CD4-positive, alpha-beta T cell treated with Interleukin-2 at 100 ng/mL for 4 hours (primary cell): ENCODE measurements around the gene HCCS.
"Not testable (repeated sequence)": the region's sequence is repeated elsewhere in the genome, so short reads cannot be mapped to it uniquely, and the experiment has no call there.

Experiments
- DNase-seq: peaks from one replicate; pipeline ENCODE4 v3.0.0-alpha.2; 2020; ENCODE audit warnings: low spot score

HCCS gene

GRCh38 chrX:11123087-11123486, 12.0 kb downstream of the HCCS start:
- not testable (repeated sequence) for DNase-seq

GRCh38 chrX:11124112-11124511, 13.0 kb downstream of the HCCS start:
- no peak for DNase-seq

DNA sequence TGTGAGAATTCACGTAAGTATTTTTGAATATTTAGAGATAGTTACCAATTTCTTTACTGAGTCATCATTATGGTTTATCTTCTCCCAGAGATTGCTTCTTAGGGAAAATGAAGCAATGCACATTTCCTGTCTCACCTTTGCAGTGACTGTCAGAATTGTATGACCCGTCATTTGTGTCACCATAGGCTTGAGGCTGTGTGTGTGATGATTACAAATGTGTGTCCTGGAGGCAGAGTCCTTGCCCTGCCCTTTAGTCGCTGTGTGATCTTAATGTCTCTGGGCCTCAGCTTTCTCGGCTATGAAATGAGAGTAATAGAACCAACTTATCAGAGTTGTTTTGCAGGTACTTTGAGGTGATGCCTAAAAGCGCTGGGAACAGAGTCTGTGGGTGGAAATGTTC, 13.9 kb downstream of the HCCS start:
- DNase-seq, result no peak

DNA sequence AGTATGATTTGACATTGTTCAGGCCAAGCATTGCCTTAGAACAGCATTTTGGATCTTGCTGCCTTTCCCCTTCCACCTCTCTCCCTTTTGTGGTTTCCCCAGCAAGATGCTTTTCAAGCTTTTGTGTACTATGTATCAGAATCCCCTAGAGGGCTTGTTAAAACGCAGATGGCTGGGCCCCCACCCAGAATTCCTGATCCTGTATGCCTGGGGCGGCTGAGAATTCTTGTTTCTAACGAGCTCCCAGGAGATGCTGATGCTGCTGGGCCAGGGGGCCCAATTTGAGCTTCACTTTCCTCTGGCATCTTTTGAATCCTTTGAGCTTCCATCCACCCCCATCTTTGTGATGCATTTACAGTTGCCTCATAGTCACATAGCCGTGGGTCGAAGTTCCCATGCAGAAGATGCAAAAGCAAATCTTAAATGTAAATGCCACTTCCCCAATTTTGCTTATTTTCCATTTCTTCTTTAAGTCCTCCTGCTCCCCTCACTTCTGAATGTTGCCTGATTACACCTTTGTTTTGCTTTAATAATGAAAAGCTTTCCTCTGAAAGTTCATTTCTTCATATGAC, 18.5 kb downstream of the HCCS start:
- no peak for DNase-seq

DNA sequence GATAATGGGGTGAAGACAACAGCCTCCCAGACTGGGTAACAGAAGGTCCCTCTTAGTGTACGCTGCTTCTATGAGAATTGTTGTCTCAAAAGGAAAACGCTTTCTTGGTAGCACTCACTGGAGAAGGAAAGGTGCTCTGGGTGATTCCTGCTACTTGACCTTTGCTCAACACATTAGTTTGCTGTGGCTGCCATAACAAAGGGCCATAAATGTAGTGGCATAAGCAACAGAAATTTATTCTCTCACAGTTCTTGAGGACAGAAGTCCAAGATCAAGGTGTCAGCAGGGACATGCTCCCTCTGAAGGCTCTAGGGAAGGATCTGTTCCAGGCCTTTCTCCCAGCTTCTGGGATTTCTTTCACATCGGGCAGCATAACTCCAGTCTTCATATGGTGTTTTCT, 19.0 kb downstream of the HCCS start:
- no peak for DNase-seq

DNA sequence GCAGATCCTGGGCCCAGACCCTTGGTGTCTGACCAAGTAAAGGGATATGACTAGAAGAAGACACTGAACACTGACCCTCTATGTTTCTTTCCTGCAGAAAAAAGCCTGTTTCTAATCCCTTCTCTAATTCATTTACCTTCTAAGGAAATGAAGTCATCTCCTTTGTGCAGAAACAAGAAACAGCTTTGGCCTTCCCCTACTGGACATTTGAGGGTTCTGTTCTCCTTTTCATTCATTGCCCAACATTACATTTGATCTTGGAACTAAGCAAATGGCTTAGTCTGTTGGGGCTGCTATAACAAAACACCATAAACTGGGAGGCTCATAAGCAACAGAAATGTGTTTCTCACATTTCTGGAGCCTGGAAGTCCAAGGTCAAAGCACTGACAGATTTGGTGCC, 20.0 kb downstream of the HCCS start:
- DNase-seq, result no peak

GRCh38 chrX:11135564-11136185, 24.5 kb downstream of the HCCS start:
- no peak for DNase-seq

DNA sequence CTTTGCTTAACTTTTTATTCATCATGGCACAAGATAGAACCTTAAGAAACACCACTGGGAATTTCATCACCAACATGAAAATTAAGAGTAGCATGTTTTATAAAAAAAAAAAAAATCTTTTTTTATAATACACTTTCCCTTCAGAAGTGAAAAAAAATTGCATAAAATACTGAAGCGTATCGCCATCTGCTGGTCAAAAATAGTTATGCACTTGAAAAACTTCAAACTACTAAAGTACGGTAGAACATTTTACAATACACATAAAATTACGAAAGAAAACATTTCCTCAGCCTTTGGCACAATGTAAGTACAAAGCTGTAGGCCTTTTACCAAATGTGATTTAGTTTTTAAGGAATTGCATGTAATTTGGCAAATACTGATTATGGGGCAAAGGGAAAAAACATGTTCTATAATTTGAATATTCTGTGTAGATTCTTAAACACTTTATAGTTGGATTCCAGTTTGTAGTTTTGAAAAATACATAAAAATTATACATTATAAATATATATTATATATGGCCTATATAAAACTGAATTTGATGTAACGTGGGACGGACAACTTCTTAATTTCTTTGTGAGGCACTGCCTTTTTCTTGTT, 26.5 kb downstream of the HCCS start:
- DNase-seq, result peak; percentile 33

- no peak for DNase-seq
These were observed 27.6 kb downstream of the HCCS start for GRCh38 chrX:11138498-11139390.

GRCh38 chrX:11143931-11144678, 33.0 kb downstream of the HCCS start:
- peak; percentile 68 for DNase-seq

DNA sequence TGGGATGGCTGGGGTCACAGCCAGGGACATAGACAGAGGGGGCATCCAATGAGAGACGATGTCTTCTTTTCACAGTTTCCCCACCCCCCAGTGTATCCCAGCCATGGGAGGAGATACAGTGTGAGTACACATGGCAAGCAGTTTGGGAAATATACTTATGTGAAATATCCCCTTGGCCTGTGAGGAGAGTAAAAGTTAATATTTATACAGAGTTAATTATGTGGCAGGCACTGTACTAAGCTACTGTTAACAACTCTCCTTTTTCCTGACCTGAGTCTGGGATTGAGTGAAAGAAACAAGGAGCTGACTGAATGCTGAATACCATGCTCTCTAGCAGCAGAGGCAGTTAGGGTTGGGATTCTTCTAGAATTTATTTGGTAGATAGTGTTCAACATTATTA, 35.3 kb downstream of the HCCS start:
- DNase-seq, result no peak

DNA sequence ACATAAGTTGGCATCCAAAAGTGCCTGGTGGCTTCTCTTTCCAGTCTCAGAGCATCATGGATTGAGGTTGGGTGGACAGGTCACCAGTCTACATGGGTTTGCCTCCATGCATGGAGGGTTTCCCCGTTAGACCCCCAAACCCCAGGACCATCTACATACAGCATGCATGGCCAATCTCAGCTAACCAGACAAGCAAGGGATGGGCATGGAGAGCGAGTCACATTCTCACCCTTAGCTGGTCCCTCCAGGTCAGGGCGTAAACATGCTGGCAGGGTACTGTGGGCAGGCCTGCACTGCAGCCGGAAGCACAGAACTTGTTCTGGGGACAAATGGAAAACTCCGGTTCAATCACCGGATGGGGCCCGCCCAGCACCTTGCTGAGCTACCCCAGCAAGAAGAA, 37.3 kb downstream of the HCCS start:
- DNase-seq, result no peak

DNA sequence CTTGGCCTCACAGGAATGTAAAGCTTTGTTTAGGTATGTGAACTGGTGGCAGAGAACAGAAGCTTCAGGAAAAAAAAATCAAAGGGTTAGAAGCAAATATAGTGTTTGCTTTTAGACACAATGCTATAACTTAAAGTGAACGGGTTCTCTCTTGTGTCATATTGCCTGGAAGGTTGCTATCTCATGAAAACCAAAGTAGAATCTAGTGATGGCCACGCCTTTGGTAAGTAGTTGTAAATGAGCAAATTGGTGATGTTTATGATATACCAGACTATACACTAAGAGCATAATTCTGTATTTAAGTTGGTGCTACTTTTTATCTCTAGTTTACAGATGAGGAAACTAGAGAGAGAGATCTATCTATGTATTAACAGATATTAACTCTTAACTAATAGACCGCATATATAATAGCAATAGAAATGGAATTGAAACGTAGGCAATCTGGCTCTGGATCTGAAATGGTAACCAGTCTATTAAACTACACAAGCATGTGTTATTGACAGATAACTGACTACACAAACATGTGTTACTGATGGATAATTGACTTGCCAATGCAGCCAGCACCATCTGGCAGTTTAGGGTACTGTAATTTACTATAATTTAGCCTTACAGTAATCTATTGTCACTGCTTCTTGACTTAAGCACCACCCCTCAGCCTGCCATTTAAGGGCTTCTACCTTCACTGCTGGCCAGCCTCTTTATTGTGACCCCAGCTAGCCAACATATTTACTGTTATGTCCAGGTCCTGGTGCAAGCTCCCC, 40.8 kb downstream of the HCCS start:
- DNase-seq, result no peak

DNA sequence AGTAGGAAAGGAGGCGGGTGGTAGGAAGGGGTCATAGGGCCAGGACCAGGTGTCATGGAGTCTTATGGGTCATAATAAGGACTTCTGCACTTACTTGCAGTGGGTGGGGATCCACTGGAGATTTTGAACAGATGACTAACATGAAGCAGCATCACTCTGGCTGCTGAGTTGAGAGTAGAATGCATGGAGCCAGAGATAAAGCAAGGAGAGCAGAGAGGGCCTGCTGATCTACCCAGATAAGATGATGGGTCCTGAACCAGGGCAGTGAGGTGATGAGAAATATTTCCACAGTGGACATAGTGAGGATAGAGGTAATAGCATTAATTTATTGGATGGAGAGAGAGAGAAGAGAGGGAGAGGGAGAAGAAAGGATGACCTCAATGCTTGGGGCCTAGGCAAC, 48.0 kb downstream of the HCCS start:
- no peak for DNase-seq

DNA sequence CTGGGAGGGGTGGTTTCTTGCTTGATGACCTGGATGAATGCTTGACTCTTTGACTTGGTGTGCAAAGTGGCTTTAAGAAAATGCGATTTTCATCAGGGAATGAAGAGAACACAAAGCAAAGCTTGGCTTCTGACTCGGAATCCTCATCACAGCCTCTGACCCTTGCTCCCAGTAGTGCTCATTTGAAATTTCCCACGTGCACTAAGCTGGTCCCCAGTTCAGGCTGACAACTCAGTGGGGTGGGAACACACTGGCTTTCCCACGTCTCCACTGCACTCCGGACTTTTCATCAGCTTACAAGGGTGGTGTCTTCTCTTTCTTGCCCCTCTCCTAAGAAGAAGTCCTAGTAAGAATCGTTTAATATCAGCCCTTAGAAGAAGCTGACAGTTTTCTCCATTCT, 53.3 kb downstream of the HCCS start:
- no peak for DNase-seq

GRCh38 chrX:11171956-11172355, 60.8 kb downstream of the HCCS start:
- DNase-seq, result no peak

- no peak for DNase-seq
These were observed 61.3 kb downstream of the HCCS start for GRCh38 chrX:11172415-11172814.
